Astrocyte (in vitro differentiated cells and primary cell): ENCODE data around the gene GFER. TPM values are rescaled to one million over a fixed set of nuclear protein-coding genes. Genes with fewer than 3 reads are reported as not detected.

Experiments
- DNase-seq: peaks from one replicate; pipeline ENCODE4 v3.0.0-alpha.2; 2010; ENCODE audit warnings: low read depth
- FAIRE-seq: peaks from 2 replicates; lab custom pipeline; 2011; peaks lifted over from hg19 to GRCh38; lab: Jason Lieb, UNC
- H2AFZ ChIP-seq: 2 replicates; pipeline ENCODE4 v1.6.0; 2012; ENCODE audit warnings: low read depth, low read length, inconsistent platforms
- H3K27ac ChIP-seq: 2 replicates; pipeline ENCODE4 v1.5.1; 2011; ENCODE audit warnings: low read depth, low read length, inconsistent platforms
- H3K27me3 ChIP-seq: 2 replicates; pipeline ENCODE4 v1.6.0; 2011; ENCODE audit warnings: low read length, inconsistent platforms; ENCODE audit not compliant: insufficient read depth
- H3K36me3 ChIP-seq: 2 replicates; pipeline ENCODE4 v1.5.1; 2011; ENCODE audit warnings: low read length, inconsistent platforms; ENCODE audit not compliant: insufficient read depth
- H3K4me1 ChIP-seq: 2 replicates; pipeline ENCODE4 v1.5.1; 2011; ENCODE audit warnings: low read length, inconsistent platforms; ENCODE audit not compliant: insufficient read depth
- H3K4me2 ChIP-seq: 2 replicates; pipeline ENCODE4 v1.6.0; 2012; ENCODE audit warnings: low read length, inconsistent platforms
- H3K4me3 ChIP-seq: 2 replicates; pipeline ENCODE4 v1.5.1; 2011; ENCODE audit warnings: low read depth, mild to moderate bottlenecking, low read length, inconsistent platforms; ENCODE audit not compliant: insufficient read depth
- H3K79me2 ChIP-seq: 2 replicates; pipeline ENCODE4 v1.6.0; 2012; ENCODE audit warnings: mild to moderate bottlenecking, low read length, inconsistent platforms; ENCODE audit not compliant: insufficient read depth
- H3K9ac ChIP-seq: 2 replicates; pipeline ENCODE4 v1.6.0; 2012; ENCODE audit warnings: mild to moderate bottlenecking, low read length, inconsistent platforms
- H3K9me3 ChIP-seq: 2 replicates; pipeline ENCODE4 v1.5.1; 2012; ENCODE audit warnings: low read depth, mild to moderate bottlenecking, low read length, inconsistent platforms; ENCODE audit not compliant: insufficient read depth
- H4K20me1 ChIP-seq: 2 replicates; pipeline ENCODE4 v1.6.0; 2012; ENCODE audit warnings: low read length, inconsistent platforms; ENCODE audit not compliant: insufficient read depth
- H3K27ac Mint-ChIP-seq: one replicate; pipeline ENCODE4 v1.8.0; 2021; ENCODE audit warnings: mild to moderate bottlenecking, mixed read lengths; ENCODE audit not compliant: unreplicated experiment
- H3K27me3 Mint-ChIP-seq: one replicate; pipeline ENCODE4 v1.8.0; 2021; ENCODE audit warnings: low read depth, mixed read lengths; ENCODE audit not compliant: unreplicated experiment
- H3K36me3 Mint-ChIP-seq: one replicate; pipeline ENCODE4 v1.8.0; 2021; ENCODE audit warnings: low read depth, mixed read lengths; ENCODE audit not compliant: unreplicated experiment
- H3K4me1 Mint-ChIP-seq: one replicate; pipeline ENCODE4 v1.8.0; 2021; ENCODE audit warnings: low read depth, mixed read lengths; ENCODE audit not compliant: unreplicated experiment
- H3K4me3 Mint-ChIP-seq: one replicate; pipeline ENCODE4 v1.8.0; 2021; ENCODE audit warnings: mild to moderate bottlenecking, moderate library complexity, mixed read lengths; ENCODE audit not compliant: unreplicated experiment
- H3K9me3 Mint-ChIP-seq: one replicate; pipeline ENCODE4 v1.8.0; 2021; ENCODE audit warnings: mild to moderate bottlenecking, mixed read lengths; ENCODE audit not compliant: unreplicated experiment
- EZH2 ChIP-seq: IDR thresholded peaks from 2 replicates; pipeline ENCODE4 v1.6.1; 2012; ENCODE audit warnings: mild to moderate bottlenecking, low read length, inconsistent platforms; ENCODE audit not compliant: insufficient read depth
- total RNA-seq: library from RNA; stranded (reverse); gene quantifications from 2 replicates; pipeline ENCODE4 v1.2.1, GENCODE V29; 2021
- TF ChIP-seq, protein P1 (sequence below): IDR thresholded peaks from 2 replicates; pipeline ENCODE4 v1.5.1; 2011; ENCODE audit warnings: low read depth, mild to moderate bottlenecking, inconsistent platforms, low read length, moderate library complexity; ENCODE audit not compliant: insufficient read depth

The GFER gene
- total RNA-seq, 1 donor from 2014 or later = 30.4 TPM

DNA sequence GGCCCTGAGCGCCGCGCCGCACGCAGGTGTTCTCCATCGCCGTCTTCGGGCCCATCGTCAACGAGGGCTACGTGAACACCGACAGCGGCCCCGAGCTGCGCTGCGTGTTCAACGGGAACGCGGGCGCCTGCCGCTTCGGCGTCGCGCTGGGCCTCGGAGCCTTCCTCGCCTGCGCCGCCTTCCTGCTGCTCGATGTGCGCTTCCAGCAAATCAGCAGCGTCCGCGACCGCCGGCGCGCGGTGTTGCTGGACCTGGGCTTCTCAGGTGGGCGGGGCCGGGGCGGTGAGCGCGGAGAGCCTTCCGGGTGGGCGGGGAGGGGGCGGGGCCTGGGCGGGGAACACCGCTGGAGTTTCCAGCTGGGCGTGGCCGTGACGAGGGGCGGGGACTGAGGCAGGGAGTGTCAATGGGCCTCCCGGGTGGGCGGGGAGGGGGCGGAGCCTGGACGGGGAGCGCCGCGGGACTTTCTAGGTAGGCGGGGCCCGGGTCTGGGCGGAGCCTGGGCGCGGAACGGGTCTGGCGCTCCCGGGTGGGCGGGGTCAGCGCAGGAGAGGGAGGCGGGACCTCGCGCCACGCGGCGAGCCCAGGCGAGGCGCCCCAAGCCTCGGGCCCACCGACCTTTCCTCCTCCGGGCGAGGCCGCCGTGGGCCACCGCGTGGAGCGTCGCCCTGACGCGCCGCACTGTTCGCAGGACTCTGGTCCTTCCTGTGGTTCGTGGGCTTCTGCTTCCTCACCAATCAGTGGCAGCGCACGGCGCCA lies 8.1 kb downstream of the GFER start:
- peaks cover 6% of the 10 kb centered on the region for H4K20me1 ChIP-seq
- FAIRE-seq = no peak
- no peak overlapping the region for H3K9ac ChIP-seq
- peak; percentile 53 for DNase-seq
- no peak overlapping the region for H3K27ac ChIP-seq
- H3K4me2 ChIP-seq = peak overlapping the region; percentile 77
- H3K4me3 ChIP-seq = no peak overlapping the region
- TF ChIP-seq, protein P1, sequence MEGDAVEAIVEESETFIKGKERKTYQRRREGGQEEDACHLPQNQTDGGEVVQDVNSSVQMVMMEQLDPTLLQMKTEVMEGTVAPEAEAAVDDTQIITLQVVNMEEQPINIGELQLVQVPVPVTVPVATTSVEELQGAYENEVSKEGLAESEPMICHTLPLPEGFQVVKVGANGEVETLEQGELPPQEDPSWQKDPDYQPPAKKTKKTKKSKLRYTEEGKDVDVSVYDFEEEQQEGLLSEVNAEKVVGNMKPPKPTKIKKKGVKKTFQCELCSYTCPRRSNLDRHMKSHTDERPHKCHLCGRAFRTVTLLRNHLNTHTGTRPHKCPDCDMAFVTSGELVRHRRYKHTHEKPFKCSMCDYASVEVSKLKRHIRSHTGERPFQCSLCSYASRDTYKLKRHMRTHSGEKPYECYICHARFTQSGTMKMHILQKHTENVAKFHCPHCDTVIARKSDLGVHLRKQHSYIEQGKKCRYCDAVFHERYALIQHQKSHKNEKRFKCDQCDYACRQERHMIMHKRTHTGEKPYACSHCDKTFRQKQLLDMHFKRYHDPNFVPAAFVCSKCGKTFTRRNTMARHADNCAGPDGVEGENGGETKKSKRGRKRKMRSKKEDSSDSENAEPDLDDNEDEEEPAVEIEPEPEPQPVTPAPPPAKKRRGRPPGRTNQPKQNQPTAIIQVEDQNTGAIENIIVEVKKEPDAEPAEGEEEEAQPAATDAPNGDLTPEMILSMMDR = no peak
- H3K9me3 ChIP-seq = peaks cover 3% of the 10 kb centered on the region
- H3K4me1 ChIP-seq = peaks cover 13% of the 10 kb centered on the region
- no peaks in the 10 kb centered on the region for H3K79me2 ChIP-seq
- Mint-ChIP-seq H3K27ac (no peak overlapping the region), H3K9me3 (no peaks in the 10 kb centered on the region), H3K4me1 (no peaks in the 10 kb centered on the region), H3K36me3 (peaks cover 2% of the 10 kb centered on the region), H3K4me3 (no peak overlapping the region), H3K27me3 (peaks cover 17% of the 10 kb centered on the region)
- H2AFZ ChIP-seq = peak overlapping the region; percentile 94
- H3K36me3 ChIP-seq = peaks cover under 1% of the 10 kb centered on the region
- H3K27me3 ChIP-seq = peaks cover 25% of the 10 kb centered on the region

DNA sequence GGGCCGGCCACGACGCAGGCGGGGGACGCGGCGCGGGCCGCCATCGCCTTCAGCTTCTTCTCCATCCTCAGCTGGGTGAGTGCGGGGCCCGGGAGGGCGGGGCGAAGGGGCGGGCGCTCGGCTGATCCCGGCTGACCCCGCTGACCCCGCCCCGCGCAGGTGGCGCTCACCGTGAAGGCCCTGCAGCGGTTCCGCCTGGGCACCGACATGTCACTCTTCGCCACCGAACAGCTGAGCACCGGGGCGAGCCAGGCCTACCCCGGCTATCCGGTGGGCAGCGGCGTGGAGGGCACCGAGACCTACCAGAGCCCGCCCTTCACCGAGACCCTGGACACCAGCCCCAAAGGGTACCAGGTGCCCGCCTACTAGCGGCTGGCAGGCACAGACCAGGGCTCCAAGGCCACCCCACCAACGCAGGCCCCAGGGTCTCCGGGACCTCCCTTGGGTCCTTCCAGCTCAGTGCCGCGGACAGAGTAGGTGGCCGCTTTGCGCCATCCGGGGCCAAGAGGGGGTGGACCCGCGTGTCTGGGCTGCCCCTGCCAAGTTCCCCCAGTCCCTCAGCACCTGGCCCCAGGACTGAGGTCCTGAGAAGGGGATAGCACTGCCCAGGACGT lies 8.8 kb downstream of the GFER start:
- Histone ChIP-seq H3K4me3 (no peak overlapping the region), H2AFZ (peak overlapping the region; percentile 94), H4K20me1 (peaks cover 12% of the 10 kb centered on the region), H3K36me3 (peaks cover 6% of the 10 kb centered on the region), H3K9me3 (peaks cover 3% of the 10 kb centered on the region), H3K27me3 (peaks cover 25% of the 10 kb centered on the region), H3K4me1 (peaks cover 13% of the 10 kb centered on the region), H3K4me2 (peak overlapping the region; percentile 55), H3K79me2 (no peaks in the 10 kb centered on the region), H3K27ac (no peak overlapping the region), H3K9ac (no peak overlapping the region)
- no peak for DNase-seq
- H3K27ac Mint-ChIP-seq = no peak overlapping the region
- FAIRE-seq = no peak
- no peak overlapping the region for H3K4me3 Mint-ChIP-seq
- H3K9me3 Mint-ChIP-seq = no peaks in the 10 kb centered on the region
- no peak for TF ChIP-seq EZH2
- TF ChIP-seq, protein P1 = no peak
- H3K4me1 Mint-ChIP-seq = peaks cover 2% of the 10 kb centered on the region
- H3K36me3 Mint-ChIP-seq = peaks cover 7% of the 10 kb centered on the region
- peaks cover 17% of the 10 kb centered on the region for H3K27me3 Mint-ChIP-seq

DNA sequence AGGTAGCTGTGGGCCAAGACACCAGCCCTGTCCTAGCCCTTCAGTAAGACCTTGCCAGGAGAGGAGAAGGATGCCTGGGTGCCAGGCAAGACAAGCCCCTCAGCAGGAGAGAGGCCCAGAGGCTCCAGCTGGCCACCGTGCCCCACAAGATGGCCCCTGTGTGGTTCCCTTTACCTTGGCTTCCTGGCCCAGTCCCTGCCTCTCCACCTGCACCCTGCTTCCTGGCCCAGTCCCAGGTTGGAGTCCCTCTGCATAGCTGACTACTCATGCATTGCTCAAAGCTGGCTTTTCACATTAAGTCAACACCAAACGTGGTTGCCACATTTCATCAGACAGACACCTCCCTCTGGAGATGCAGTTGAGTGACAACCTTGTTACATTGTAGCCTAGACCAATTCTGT lies 9.7 kb downstream of the GFER start:
- Mint-ChIP-seq H3K9me3 (no peaks in the 10 kb centered on the region), H3K36me3 (peaks cover 8% of the 10 kb centered on the region), H3K27ac (no peak overlapping the region), H3K27me3 (peaks cover 14% of the 10 kb centered on the region), H3K4me3 (no peak overlapping the region), H3K4me1 (peaks cover 2% of the 10 kb centered on the region)
- Histone ChIP-seq H3K27ac (no peak overlapping the region), H3K4me2 (no peak overlapping the region), H3K9me3 (peaks cover 3% of the 10 kb centered on the region), H3K9ac (no peak overlapping the region), H3K36me3 (peaks cover 6% of the 10 kb centered on the region), H2AFZ (no peak overlapping the region), H3K27me3 (peaks cover 25% of the 10 kb centered on the region), H3K4me1 (peaks cover 16% of the 10 kb centered on the region), H4K20me1 (peaks cover 16% of the 10 kb centered on the region), H3K79me2 (no peaks in the 10 kb centered on the region), H3K4me3 (no peak overlapping the region)
- FAIRE-seq (no peak), DNase-seq (no peak)
- no peak for TF ChIP-seq EZH2
- TF ChIP-seq, protein P1 = no peak
